Osteocyte (in vitro differentiated cells): ENCODE measurements around the gene MX2. TPM values are rescaled to one million over a fixed set of nuclear protein-coding genes. Genes with fewer than 3 reads are reported as not detected.

ENCODE experiments used
- DNase-seq: peaks from one replicate; pipeline ENCODE4 v3.0.0; 2021; ENCODE audit warnings: mixed read lengths; ENCODE audit not compliant: unreplicated experiment; ENCODE audit errors: extremely low spot score
- H3K27ac Mint-ChIP-seq: one replicate; pipeline ENCODE4 v1.8.0; 2021; ENCODE audit warnings: mild to moderate bottlenecking, mixed read lengths; ENCODE audit not compliant: unreplicated experiment
- H3K27me3 Mint-ChIP-seq: one replicate; pipeline ENCODE4 v1.8.0; 2021; ENCODE audit warnings: mixed read lengths; ENCODE audit not compliant: unreplicated experiment
- H3K36me3 Mint-ChIP-seq: one replicate; pipeline ENCODE4 v1.8.0; 2021; ENCODE audit warnings: mixed read lengths; ENCODE audit not compliant: unreplicated experiment
- H3K4me1 Mint-ChIP-seq: one replicate; pipeline ENCODE4 v1.8.0; 2021; ENCODE audit warnings: mixed read lengths; ENCODE audit not compliant: unreplicated experiment
- H3K4me3 Mint-ChIP-seq: one replicate; pipeline ENCODE4 v1.8.0; 2021; ENCODE audit warnings: mild to moderate bottlenecking, moderate library complexity, mixed read lengths; ENCODE audit not compliant: unreplicated experiment
- H3K9me3 Mint-ChIP-seq: one replicate; pipeline ENCODE4 v1.8.0; 2021; ENCODE audit warnings: mixed read lengths; ENCODE audit not compliant: unreplicated experiment
- CTCF ChIP-seq: fragments of 200-600 bp; sonication (generic); IDR thresholded peaks from 2 replicates; pipeline ENCODE4 v1.5.0; 2021; ENCODE audit warnings: antibody characterized with exemption, mild to moderate bottlenecking, moderate library complexity
- total RNA-seq: library from RNA; stranded (reverse); gene quantifications from 2 replicates; pipeline ENCODE4 v1.2.1, GENCODE V29; 2021

MX2 gene
- total RNA-seq, 1 donor from 2014 or later: not detected

GRCh38 chr21:41445465-41445862, 83.6 kb downstream of the MX2 start:
- Mint-ChIP-seq H3K4me3 (no peak overlapping the region), H3K9me3 (no peaks in the 10 kb centered on the region), H3K27ac (no peak overlapping the region), H3K27me3 (no peaks in the 10 kb centered on the region), H3K4me1 (no peaks in the 10 kb centered on the region), H3K36me3 (no peaks in the 10 kb centered on the region)
- no peak for TF ChIP-seq CTCF
- DNase-seq: no peak

- no peaks in the 10 kb centered on the region for H3K4me1 Mint-ChIP-seq
These were observed 84.8 kb downstream of the MX2 start for GRCh38 chr21:41446586-41446985.

GRCh38 chr21:41447356-41447755, 85.5 kb downstream of the MX2 start:
- Mint-ChIP-seq H3K27me3 (no peaks in the 10 kb centered on the region), H3K27ac (no peak overlapping the region), H3K9me3 (no peaks in the 10 kb centered on the region), H3K4me3 (no peak overlapping the region), H3K36me3 (no peaks in the 10 kb centered on the region), H3K4me1 (no peaks in the 10 kb centered on the region)
- TF ChIP-seq CTCF: no peak
- DNase-seq: no peak

More at GRCh38 chr21:41446586-41446985, 84.8 kb downstream of the MX2 start:
- TF ChIP-seq CTCF: no peak
- Mint-ChIP-seq H3K27ac (no peak overlapping the region), H3K27me3 (no peaks in the 10 kb centered on the region), H3K9me3 (no peaks in the 10 kb centered on the region), H3K36me3 (no peaks in the 10 kb centered on the region), H3K4me3 (no peak overlapping the region)
- no peak for DNase-seq

GRCh38 chr21:41449613-41450012, 87.8 kb downstream of the MX2 start:
- Mint-ChIP-seq H3K36me3 (no peaks in the 10 kb centered on the region), H3K27ac (no peak overlapping the region), H3K4me1 (no peaks in the 10 kb centered on the region), H3K9me3 (no peaks in the 10 kb centered on the region), H3K27me3 (no peaks in the 10 kb centered on the region), H3K4me3 (no peak overlapping the region)
- no peak for TF ChIP-seq CTCF
- DNase-seq: no peak

GRCh38 chr21:41451753-41452676, 90.2 kb downstream of the MX2 start:
- no peak overlapping the region for H3K4me3 Mint-ChIP-seq
- DNase-seq: no peak
- no peak overlapping the region for H3K27ac Mint-ChIP-seq
- no peaks in the 10 kb centered on the region for H3K27me3 Mint-ChIP-seq
- H3K9me3 Mint-ChIP-seq: no peaks in the 10 kb centered on the region
- H3K4me1 Mint-ChIP-seq: no peaks in the 10 kb centered on the region
- H3K36me3 Mint-ChIP-seq: no peaks in the 10 kb centered on the region
- no peak for TF ChIP-seq CTCF
